ENCODE data around the gene RAB40B. TPM values are rescaled to one million over a fixed set of nuclear protein-coding genes. Genes with fewer than 3 reads are reported as not detected.

RAB40B gene
- total and polyA plus RNA-seq, 2 of the 13 experiments (the other 11 are each of a cell fraction or from before 2014, with no cell fraction given): 6.2 to 6.5 TPM

- Histone ChIP-seq H3K36me3 (replicated peaks in 1 of 2; ENCODE audit: control insufficient read depth in 1 of 2, insufficient read depth in 2 of 2, low read length in 2 of 2) (peaks cover 40 to 86% of the 10 kb centered on the region in 2 experiments), H3K4me3 (replicated peaks in 1 of 3; ENCODE audit: insufficient read depth in 1 of 3, low read depth in 2 of 3, low read length in 3 of 3) (no peak overlapping the region), H3K9ac (ENCODE audit: insufficient read depth, low read depth, low read length) (no peak overlapping the region), H4K20me1 (ENCODE audit: insufficient read depth, low read length) (peaks cover 5% of the 10 kb centered on the region; the same call in 1 of the 2 replicates), H3K4me2 (ENCODE audit: low read depth, low read length) (no peak overlapping the region), H3K79me2 (ENCODE audit: insufficient read depth, low read length) (no peaks in the 10 kb centered on the region), H3K27me3 (ENCODE audit: control insufficient read depth in 1 of 2, insufficient read depth in 2 of 2, low read length in 2 of 2) (no peaks in the 10 kb centered on the region), H3K4me1 (ENCODE audit: insufficient read depth, low read length) (no peaks in the 10 kb centered on the region), H2AFZ (ENCODE audit: low read length) (no peak overlapping the region), H3K9me3 (ENCODE audit: low read length) (no peaks in the 10 kb centered on the region), H3K27ac (ENCODE audit: extremely low read length, insufficient read depth, low read length) (no peak overlapping the region)
- no peak for DNase-seq (ENCODE audit: low spot score)
- CTCF ChIA-PET (ENCODE audit: low intra/inter-chr PET ratio, low total read pairs): no interaction called here
- intact Hi-C loops (cut with micrococcal nuclease; ENCODE audit: unreplicated experiment): no loop called here
- in situ Hi-C loops (cut with HindIII; ENCODE audit: extremely low pct_ligation_motif_present, low pct_unique_long_range_greater_than_20kb): no loop called here
- no TSS peak for BruUV-seq (replicated peaks)
- WGBS (ENCODE audit: low lambda C conversion rate): 98% methylated on average over 7 of the region's 7 CpGs
- no peak for FAIRE-seq
- POLR2A ChIA-PET: interaction anchor here (0.6 kb wide), 1 partner anchor 10 kb away, joined by 3 read pairs; no protein-coding TSS in a partner anchor
- ATAC-seq: no peak
- TF ChIP-seq CENPBD1 (CRISPR knock-in tag; IDR thresholded peaks at IDR 0.05; ENCODE audit: borderline replicate concordance, low read depth): no peak
- no peak for TF ChIP-seq ZNF326 (CRISPR knock-in tag; IDR thresholded peaks at IDR 0.05; ENCODE audit: borderline replicate concordance)
- TF ChIP-seq PRDM4 (CRISPR knock-in tag; IDR thresholded peaks at IDR 0.05; ENCODE audit: borderline replicate concordance): no peak
- no peak for TF ChIP-seq TP53 (CRISPR knock-in tag; conservative IDR thresholded peaks at IDR 0.05)
- TF ChIP-seq ZBTB3 (CRISPR knock-in tag; IDR thresholded peaks at IDR 0.05; ENCODE audit: borderline replicate concordance, low read depth): no peak
- TF ChIP-seq SP5 (CRISPR knock-in tag; IDR thresholded peaks at IDR 0.05; ENCODE audit: borderline replicate concordance, low read depth): no peak
- no peak for TF ChIP-seq RXRB (CRISPR knock-in tag; IDR thresholded peaks at IDR 0.05; ENCODE audit: borderline replicate concordance)
- TF ChIP-seq ZFP82 (CRISPR knock-in tag; IDR thresholded peaks at IDR 0.05; ENCODE audit: borderline replicate concordance): no peak
- no peak for TF ChIP-seq SMAD1 (CRISPR knock-in tag; IDR thresholded peaks at IDR 0.05; ENCODE audit: borderline replicate concordance, low read depth)
- no peak for TF ChIP-seq TOPORS (CRISPR knock-in tag; IDR thresholded peaks at IDR 0.05)
- TF ChIP-seq HNRNPL (IDR thresholded peaks at IDR 0.05; ENCODE audit: low read depth, low read length): no peak
- no peak for TF ChIP-seq ZNF232 (CRISPR knock-in tag; IDR thresholded peaks at IDR 0.05; ENCODE audit: borderline replicate concordance)
- no peak for TF ChIP-seq ZNF7 (CRISPR knock-in tag; IDR thresholded peaks at IDR 0.05)
- no peak for TF ChIP-seq ZC3H4 (CRISPR knock-in tag; IDR thresholded peaks at IDR 0.05; ENCODE audit: borderline replicate concordance)
- TF ChIP-seq ZNF142 (CRISPR knock-in tag; IDR thresholded peaks at IDR 0.05): no peak
These were observed 79.3 kb downstream of the RAB40B start for GRCh38 chr17:82619211-82619610.
